Endothelial cell of umbilical vein (primary cell): ENCODE measurements around the gene CROCC.
"Not testable (repeated sequence)": the region's sequence is repeated elsewhere in the genome, so short reads cannot be mapped to it uniquely, and the experiment has no call there.

ENCODE experiments used
- EZH2 ChIP-seq: IDR thresholded peaks from 2 replicates; pipeline ENCODE4 v1.6.1; 2012; ENCODE audit warnings: borderline replicate concordance, low read depth, mild to moderate bottlenecking, moderate library complexity, low read length, inconsistent platforms; ENCODE audit not compliant: severe bottlenecking
- FOS ChIP-seq: IDR thresholded peaks from 2 replicates; pipeline ENCODE4 v1.6.1; 2011; ENCODE audit warnings: mild to moderate bottlenecking, low read length, moderate library complexity, borderline replicate concordance; ENCODE audit not compliant: insufficient read depth
- JUN ChIP-seq: IDR thresholded peaks from 2 replicates; pipeline ENCODE4 v1.6.1; 2011; ENCODE audit warnings: borderline replicate concordance, low read depth; ENCODE audit not compliant: insufficient read length, insufficient read depth
- POLR2A ChIP-seq: IDR thresholded peaks from 2 replicates; pipeline ENCODE4 v1.6.1; 2012; ENCODE audit warnings: low read depth, mild to moderate bottlenecking, control low read depth, low read length
- POLR2AphosphoS5 ChIP-seq: IDR thresholded peaks from 2 replicates; pipeline ENCODE4 v1.6.1; 2012; ENCODE audit warnings: low read depth, mild to moderate bottlenecking, control low read depth, low read length, moderate library complexity; ENCODE audit not compliant: insufficient read depth
- TF ChIP-seq, protein P1 (sequence below), 2 donors: IDR thresholded peaks; 1 replicate in 1 of 2; 2 replicates in 1 of 2; pipeline ENCODE4 v1.5.1; 2011; ENCODE audit warnings: low read length in 2 of 2, mild to moderate bottlenecking in 2 of 2, moderate library complexity in 2 of 2, control low read depth in 1 of 2, inconsistent platforms in 1 of 2, low read depth in 1 of 2; ENCODE audit not compliant: insufficient read depth in 1 of 2; ENCODE audit errors: extremely low read depth in 1 of 2

- TF ChIP-seq, protein P1, sequence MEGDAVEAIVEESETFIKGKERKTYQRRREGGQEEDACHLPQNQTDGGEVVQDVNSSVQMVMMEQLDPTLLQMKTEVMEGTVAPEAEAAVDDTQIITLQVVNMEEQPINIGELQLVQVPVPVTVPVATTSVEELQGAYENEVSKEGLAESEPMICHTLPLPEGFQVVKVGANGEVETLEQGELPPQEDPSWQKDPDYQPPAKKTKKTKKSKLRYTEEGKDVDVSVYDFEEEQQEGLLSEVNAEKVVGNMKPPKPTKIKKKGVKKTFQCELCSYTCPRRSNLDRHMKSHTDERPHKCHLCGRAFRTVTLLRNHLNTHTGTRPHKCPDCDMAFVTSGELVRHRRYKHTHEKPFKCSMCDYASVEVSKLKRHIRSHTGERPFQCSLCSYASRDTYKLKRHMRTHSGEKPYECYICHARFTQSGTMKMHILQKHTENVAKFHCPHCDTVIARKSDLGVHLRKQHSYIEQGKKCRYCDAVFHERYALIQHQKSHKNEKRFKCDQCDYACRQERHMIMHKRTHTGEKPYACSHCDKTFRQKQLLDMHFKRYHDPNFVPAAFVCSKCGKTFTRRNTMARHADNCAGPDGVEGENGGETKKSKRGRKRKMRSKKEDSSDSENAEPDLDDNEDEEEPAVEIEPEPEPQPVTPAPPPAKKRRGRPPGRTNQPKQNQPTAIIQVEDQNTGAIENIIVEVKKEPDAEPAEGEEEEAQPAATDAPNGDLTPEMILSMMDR (IDR thresholded peaks at IDR 0.05; ENCODE audit: extremely low read depth in 1 of 2, insufficient read depth in 1 of 2, low read depth in 1 of 2, low read length in 2 of 2): not testable (repeated sequence)
- TF ChIP-seq EZH2, FOS, POLR2AphosphoS5, POLR2A, JUN: not testable (repeated sequence)
Observed at GRCh38 chr1:16949026-16949425, 27.3 kb downstream of the CROCC start.
